SK-N-MC (cell line): ENCODE results near the gene BCL2L1.

ENCODE experiments used
- EZH2 ChIP-seq: fragments of 200-600 bp; sonication (generic); IDR thresholded peaks from one replicate; pipeline ENCODE4 v1.6.1; 2017; ENCODE audit warnings: antibody characterized with exemption
- FOXP2 ChIP-seq: optimal IDR thresholded peaks from 2 replicates; pipeline ENCODE3; 2011; ENCODE audit warnings: mild to moderate bottlenecking, moderate library complexity; ENCODE audit not compliant: insufficient read depth; ENCODE audit errors: extremely low read length, control extremely low read depth
- POLR2AphosphoS5 ChIP-seq: IDR thresholded peaks from 2 replicates; pipeline ENCODE4 v1.6.1; 2012; ENCODE audit warnings: mild to moderate bottlenecking, low read depth, low read length, borderline replicate concordance

DNA sequence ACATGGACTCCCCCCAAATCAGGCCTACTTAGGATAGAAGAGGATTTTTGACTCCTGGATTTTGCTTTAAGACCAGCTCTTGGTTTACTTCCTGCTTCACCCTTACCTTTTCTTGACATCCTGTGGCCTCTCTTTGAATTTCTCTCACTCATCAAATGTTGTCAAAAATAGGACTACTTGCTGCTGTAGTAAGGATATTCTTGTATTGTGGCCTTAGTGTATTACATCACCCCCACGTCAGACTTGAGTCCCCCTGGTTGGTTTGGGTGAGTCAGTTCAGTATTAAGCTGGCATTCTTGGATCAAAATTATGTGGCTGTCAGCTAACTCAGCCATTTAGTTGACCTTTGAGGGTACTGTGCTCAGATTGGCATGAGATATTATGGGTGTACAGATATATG, 17.5 kb upstream of the BCL2L1 start:
- TF ChIP-seq POLR2AphosphoS5 (no peak), EZH2 (no peak), FOXP2 (no peak)
